GM19193 (cell line): ENCODE measurements around the gene ATP5PD.

ENCODE experiments used
- POLR2A ChIP-seq: IDR thresholded peaks from 4 replicates; pipeline ENCODE4 v1.6.1; 2011; ENCODE audit not compliant: insufficient read depth, insufficient read length; ENCODE audit errors: extremely low read depth

The ATP5PD gene

GRCh38 chr17:74994440-74994839, 52.3 kb downstream of the ATP5PD start:
- no peak for TF ChIP-seq POLR2A

- no peak for TF ChIP-seq POLR2A
Measured at GRCh38 chr17:74992223-74992622, 54.5 kb downstream of the ATP5PD start.

GRCh38 chr17:74990581-74991105, 56.1 kb downstream of the ATP5PD start:
- no peak for TF ChIP-seq POLR2A
